HepG2 (cell line): ENCODE results near the gene VRK1. TPM values are rescaled to one million over a fixed set of nuclear protein-coding genes. Genes with fewer than 3 reads are reported as not detected.

Source experiments
- ATAC-seq: fragments of 200-7000 bp; cut with Tn5 transposase; 3 replicates; pipeline ENCODE4 v1.9.1; 2020; ENCODE audit warnings: mild to moderate bottlenecking, moderate library complexity
- BruUV-seq: library from RNA; stranded (reverse); fragments of 400-500 nt; replicated peaks from 2 replicates; lab custom pipeline; 2021; lab: Mats Ljungman, UMichigan
- CTCF ChIA-PET: fragments of 300-600 bp; formaldehyde crosslinking; extraction: SDS; loops from one replicate; lab custom pipeline; 2021; ENCODE audit warnings: low total read pairs, inconsistent platforms, low intra/inter-chr PET ratio; lab: Yijun Ruan, JAX
- POLR2A ChIA-PET: fragments of 350-600 bp; sonication (Branson Sonifier 250); formaldehyde crosslinking; loops from one replicate; lab custom pipeline; 2020; ENCODE audit warnings: antibody characterized with exemption, inconsistent platforms; lab: Yijun Ruan, JAX
- DNase-seq: peaks from one replicate; pipeline ENCODE4 v3.0.0-alpha.2; 2015; ENCODE audit warnings: low spot score
- FAIRE-seq: peaks from 3 replicates; lab custom pipeline; 2011; peaks lifted over from hg19 to GRCh38; lab: Jason Lieb, UNC
- H2AFZ ChIP-seq: one replicate; pipeline ENCODE4 v1.6.1; 2011; ENCODE audit warnings: low read length, inconsistent platforms
- H3K27ac ChIP-seq: fragments of 300-600 bp; 3 replicates; pipeline ENCODE4 v1.8.0; 2011; ENCODE audit warnings: mixed run types, mild to moderate bottlenecking, mixed read lengths, low read length, inconsistent platforms; ENCODE audit not compliant: insufficient read depth; ENCODE audit errors: extremely low read length
- H3K27me3 ChIP-seq, 2 experiments: fragments of 200-600 bp in 1 of 2; 2 replicates in 1 of 2; 3 replicates in 1 of 2; pipeline versions ENCODE4 v1.6.0 to v1.8.0; 2011; ENCODE audit warnings: low read length in 2 of 2, mild to moderate bottlenecking in 2 of 2, moderate library complexity in 2 of 2, inconsistent platforms in 1 of 2; ENCODE audit not compliant: insufficient read depth in 2 of 2, control insufficient read depth in 1 of 2
- H3K36me3 ChIP-seq, 2 experiments: fragments of 200-600 bp in 1 of 2; replicated peaks in 1 of 2; 2 replicates in 1 of 2; 3 replicates in 1 of 2; pipeline versions ENCODE4 v1.5.1 to v1.8.0; 2011; ENCODE audit warnings: low read length in 2 of 2, inconsistent platforms in 1 of 2; ENCODE audit not compliant: insufficient read depth in 2 of 2, control insufficient read depth in 1 of 2
- H3K4me1 ChIP-seq: 2 replicates; pipeline ENCODE4 v1.5.1; 2012; ENCODE audit warnings: low read length, inconsistent platforms; ENCODE audit not compliant: insufficient read depth
- H3K4me2 ChIP-seq: 2 replicates; pipeline ENCODE4 v1.6.0; 2011; ENCODE audit warnings: low read depth, low read length, inconsistent platforms
- H3K4me3 ChIP-seq, 3 experiments: fragments of 200-600 bp in 1 of 3; sonication (generic), shearing (Covaris generic) in 1 of 3; replicated peaks in 1 of 3; 2 replicates each; pipeline ENCODE4 v1.5.1; 2011 to 2016; ENCODE audit warnings: low read length in 3 of 3, inconsistent platforms in 2 of 3, low read depth in 2 of 3, mild to moderate bottlenecking in 2 of 3, control low read depth in 1 of 3, mixed read lengths in 1 of 3; ENCODE audit not compliant: insufficient read depth in 1 of 3
- H3K79me2 ChIP-seq: one replicate; pipeline ENCODE4 v1.6.1; 2011; ENCODE audit warnings: low read length, inconsistent platforms; ENCODE audit not compliant: insufficient read depth
- H3K9ac ChIP-seq: 2 replicates; pipeline ENCODE4 v1.6.0; 2011; ENCODE audit warnings: mild to moderate bottlenecking, low read depth, low read length, inconsistent platforms; ENCODE audit not compliant: insufficient read depth
- H3K9me3 ChIP-seq: 2 replicates; pipeline ENCODE4 v1.5.1; 2012; ENCODE audit warnings: mild to moderate bottlenecking, low read length
- H4K20me1 ChIP-seq: 2 replicates; pipeline ENCODE4 v1.6.0; 2011; ENCODE audit warnings: inconsistent platforms, mild to moderate bottlenecking, low read length, moderate library complexity; ENCODE audit not compliant: insufficient read depth
- ARNT2 ChIP-seq: sonication (generic); formaldehyde crosslinking; IDR thresholded peaks from 2 replicates; pipeline ENCODE4 v1.8.0; 2022; ENCODE audit warnings: mild to moderate bottlenecking, low read depth, missing genetic modification reagents, moderate library complexity
- CSRNP2 ChIP-seq: sonication (generic); formaldehyde crosslinking; conservative IDR thresholded peaks from 2 replicates; pipeline ENCODE4 v1.8.0; 2022; ENCODE audit warnings: low read depth, missing genetic modification reagents
- DNMT1 ChIP-seq: sonication (generic); formaldehyde crosslinking; IDR thresholded peaks from 2 replicates; pipeline ENCODE4 v1.5.1; 2020; ENCODE audit warnings: mild to moderate bottlenecking, missing genetic modification reagents
- FOXA3 ChIP-seq: IDR thresholded peaks from 2 replicates; pipeline ENCODE4 v1.6.1; 2016; ENCODE audit warnings: missing genetic modification reagents, missing compliant biosample characterization
- GABPB1 ChIP-seq: IDR thresholded peaks from 2 replicates; pipeline ENCODE4 v1.6.1; 2016; ENCODE audit warnings: mild to moderate bottlenecking, missing genetic modification reagents, moderate library complexity, missing compliant biosample characterization
- HMG20B ChIP-seq: conservative IDR thresholded peaks from 2 replicates; pipeline ENCODE4 v1.6.1; 2016; ENCODE audit warnings: missing genetic modification reagents, missing compliant biosample characterization
- MED13 ChIP-seq: sonication (generic); formaldehyde crosslinking; IDR thresholded peaks from 2 replicates; pipeline ENCODE4 v1.5.0; 2020; ENCODE audit warnings: missing genetic modification reagents
- RXRA ChIP-seq: sonication (generic); formaldehyde crosslinking; IDR thresholded peaks from 2 replicates; pipeline ENCODE4 v1.5.1; 2020; ENCODE audit warnings: missing genetic modification reagents
- TFAP4 ChIP-seq: sonication (generic); IDR thresholded peaks from 2 replicates; pipeline ENCODE4 v1.6.1; 2016; ENCODE audit warnings: low read depth, borderline replicate concordance
- ZBTB26 ChIP-seq: IDR thresholded peaks from 2 replicates; pipeline ENCODE4 v1.6.1; 2016; ENCODE audit warnings: missing compliant biosample characterization, missing genetic modification reagents, borderline replicate concordance
- ZFP62 ChIP-seq: sonication (generic); formaldehyde crosslinking; IDR thresholded peaks from 2 replicates; pipeline ENCODE4 v1.4.0; 2020; ENCODE audit warnings: missing genetic modification reagents
- ZMAT3 ChIP-seq: sonication (generic); formaldehyde crosslinking; conservative IDR thresholded peaks from 2 replicates; pipeline ENCODE4 v1.7.0; 2021; ENCODE audit warnings: missing genetic modification reagents
- ZMYM3 ChIP-seq: sonication (generic); formaldehyde crosslinking; IDR thresholded peaks from 2 replicates; pipeline ENCODE4 v1.5.1; 2020; ENCODE audit warnings: mild to moderate bottlenecking, missing genetic modification reagents
- ZNF44 ChIP-seq: sonication (generic); formaldehyde crosslinking; IDR thresholded peaks from 2 replicates; pipeline ENCODE4 v1.5.1; 2020; ENCODE audit warnings: mild to moderate bottlenecking, missing genetic modification reagents
- ZNF512B ChIP-seq: sonication (generic); formaldehyde crosslinking; IDR thresholded peaks from 2 replicates; pipeline ENCODE4 v1.5.1; 2020; ENCODE audit warnings: missing genetic modification reagents, mild to moderate bottlenecking, borderline replicate concordance
- WGBS: methylation state at CpG from one replicate; pipeline ENCODE4 v1.1.6; 2017; ENCODE audit warnings: low lambda C conversion rate; 5-methylcytosine and 5-hydroxymethylcytosine counted together
- in situ Hi-C: cut with HindIII; loops from 2 replicates; pipeline ENCODE4 v1.10.0; 2017; ENCODE audit warnings: low pct_unique_long_range_greater_than_20kb; ENCODE audit not compliant: extremely low pct_ligation_motif_present
- intact Hi-C: fragments of 100-400 bp; cut with micrococcal nuclease; formaldehyde crosslinking; loops from one replicate; pipeline ENCODE4 v1.10.0; 2022; ENCODE audit not compliant: unreplicated experiment
- polyA plus RNA-seq, 8 experiments: library from polyadenylated mRNA; depleted of rRNA in 3 of 8; stranded (reverse) in 7 of 8; unstranded in 1 of 8; fragments of >200 nt; fragmentation: Illumina TruSeq in 4 of 8; extraction: Trizol in 4 of 8; gene quantifications; 2 replicates each; pipeline versions ENCODE4 v1.2.1 to v1.2.3, GENCODE V29; 2011 to 2016; ENCODE audit warnings: low read depth in 4 of 8, missing spikeins in 1 of 8, mixed read lengths in 1 of 8; ENCODE audit not compliant: insufficient read depth in 1 of 8
- total RNA-seq, 5 experiments: library from RNA; depleted of rRNA; stranded (reverse); fragments of >200 nt; fragmentation: Illumina TruSeq; extraction: Trizol; gene quantifications; 2 replicates each; pipeline ENCODE4 v1.2.3, GENCODE V29; 2016; ENCODE audit warnings: low read depth in 1 of 5

VRK1 gene
- total and polyA plus RNA-seq, 2 of the 13 experiments (the other 11 are each of a cell fraction or from before 2014, with no cell fraction given), result 7.9 to 51.3 TPM

GRCh38 chr14:96893966-96894622 is 96.9 kb downstream of the VRK1 start:
- no peaks in the 10 kb centered on the region for H3K36me3 ChIP-seq
- ChIA-PET POLR2A (no interaction called here), CTCF (no interaction called here)
- H4K20me1 ChIP-seq, result no peaks in the 10 kb centered on the region
- no peaks in the 10 kb centered on the region for H3K79me2 ChIP-seq
- ATAC-seq (no peak), FAIRE-seq (no peak), DNase-seq (no peak)
- no peak overlapping the region for H3K9ac ChIP-seq
- no TSS peak for BruUV-seq
- WGBS, result 80% methylated on average over 12 of the region's 12 CpGs
- in situ Hi-C loops, result no loop called here
- intact Hi-C loops, result no loop called here
- no peaks in the 10 kb centered on the region for H3K27me3 ChIP-seq
- no peak overlapping the region for H3K4me2 ChIP-seq
- no peak overlapping the region for H3K27ac ChIP-seq
- TF ChIP-seq ZNF512B (CRISPR knock-in tag) (no peak), FOXA3 (no peak), TFAP4 (no peak), ZMYM3 (CRISPR knock-in tag) (no peak), ARNT2 (no peak), DNMT1 (CRISPR knock-in tag) (no peak), MED13 (CRISPR knock-in tag) (no peak), RXRA (CRISPR knock-in tag) (no peak), HMG20B (CRISPR knock-in tag) (no peak), ZMAT3 (no peak), GABPB1 (no peak), ZBTB26 (CRISPR knock-in tag) (no peak), ZNF44 (CRISPR knock-in tag) (no peak), ZFP62 (no peak), CSRNP2 (CRISPR knock-in tag) (no peak)
- H3K4me1 ChIP-seq, result no peaks in the 10 kb centered on the region
- no peak overlapping the region for H3K4me3 ChIP-seq
- no peak overlapping the region for H2AFZ ChIP-seq
- no peaks in the 10 kb centered on the region for H3K9me3 ChIP-seq
